GM19240 (cell line): ENCODE data around the gene PHF21A.
A peak's percentile ranks its signal among the peaks of the same experiment; 100 is the strongest.

ENCODE experiments used
- DNase-seq: peaks from one replicate; pipeline ENCODE4 v3.0.0; 2011; ENCODE audit warnings: low spot score; ENCODE audit not compliant: insufficient read length

Gene PHF21A

GRCh38 chr11:45922425-45923082 is 198.7 kb downstream of the PHF21A start, which contains the start of gene LARGE2:
LARGE2 (plus strand) TSS chr11:45922656; CDS start chr11:45922883, 227 bp downstream.
- no peak for DNase-seq

GRCh38 chr11:45921561-45922424 is 199.5 kb downstream of the PHF21A start:
- no peak for DNase-seq

- no peak for DNase-seq
These were observed 200.4 kb downstream of the PHF21A start for GRCh38 chr11:45920531-45921477.

GRCh38 chr11:45919806-45920530 is 201.3 kb downstream of the PHF21A start:
- DNase-seq, result no peak

GRCh38 chr11:45918962-45919675 is 202.1 kb downstream of the PHF21A start:
- DNase-seq, result no peak

GRCh38 chr11:45918331-45918941 is 202.8 kb downstream of the PHF21A start:
- DNase-seq, result peak; percentile 88

- DNase-seq, result peak; percentile 99
These were observed 203.5 kb downstream of the PHF21A start, which contains the start of gene PEX16 for GRCh38 chr11:45917623-45918330. PEX16 (minus strand) TSS chr11:45917877; CDS start chr11:45917811, 66 bp downstream.

GRCh38 chr11:45917286-45917622 is 204.0 kb downstream of the PHF21A start:
- no peak for DNase-seq

GRCh38 chr11:45915446-45915845 is 205.8 kb downstream of the PHF21A start:
- DNase-seq, result no peak

GRCh38 chr11:45913942-45914635 is 207.2 kb downstream of the PHF21A start:
- DNase-seq, result no peak

GRCh38 chr11:45913514-45913913 is 207.7 kb downstream of the PHF21A start:
- DNase-seq, result no peak

GRCh38 chr11:45910623-45911022 is 210.6 kb downstream of the PHF21A start:
- DNase-seq, result no peak

- no peak for DNase-seq
These were observed 211.4 kb downstream of the PHF21A start for GRCh38 chr11:45909594-45910475.

- DNase-seq, result no peak
These were observed 213.3 kb downstream of the PHF21A start for GRCh38 chr11:45907911-45908370.

- no peak for DNase-seq
These were observed 214.2 kb downstream of the PHF21A start, which contains the start of gene FREY1 for GRCh38 chr11:45906965-45907611. FREY1 (minus strand) TSS chr11:45907271; CDS start chr11:45907245, 26 bp downstream.

- DNase-seq, result no peak
These were observed 215.1 kb downstream of the PHF21A start for GRCh38 chr11:45906096-45906682.
